Uterus (tissue), 4 donors: ENCODE results near the gene MMP17. TPM values are rescaled to one million over a fixed set of nuclear protein-coding genes. Genes with fewer than 3 reads are reported as not detected.

Source experiments
- DNase-seq, 2 donors: peaks; one replicate each; pipeline ENCODE4 v3.0.0-alpha.2; 2019 to 2020
- H3K27ac ChIP-seq, 2 donors: fragments of 200-600 bp; sonication (generic); 1 replicate in 1 of 2; 2 replicates in 1 of 2; pipeline ENCODE4 v1.5.1; 2016 to 2018
- H3K27me3 ChIP-seq, 2 donors: fragments of 200-600 bp; sonication (generic); one replicate each; pipeline ENCODE4 v1.5.1; 2018 to 2019; ENCODE audit warnings: control low read depth in 1 of 2
- H3K36me3 ChIP-seq, 2 donors: fragments of 200-600 bp; sonication (generic); one replicate each; pipeline ENCODE4 v1.5.1; 2019; ENCODE audit warnings: control low read depth in 1 of 2
- H3K4me1 ChIP-seq, 2 donors: fragments of 200-600 bp; sonication (generic); one replicate each; pipeline ENCODE4 v1.5.1; 2018 to 2019; ENCODE audit warnings: control low read depth in 1 of 2
- H3K4me3 ChIP-seq, 2 donors: fragments of 200-600 bp; sonication (generic); 1 replicate in 1 of 2; 2 replicates in 1 of 2; pipeline ENCODE4 v1.5.1; 2018 to 2019; ENCODE audit warnings: mild to moderate bottlenecking in 1 of 2
- H3K9me3 ChIP-seq, 2 donors: fragments of 200-600 bp; sonication (generic); one replicate each; pipeline ENCODE4 v1.5.1; 2019; ENCODE audit warnings: control low read depth in 1 of 2
- CTCF ChIP-seq, 4 experiments: fragments of 200-600 bp in 2 of 4; fragments of 450-650 bp in 2 of 4; sonication (generic) in 2 of 4; IDR thresholded peaks; one replicate each; pipeline ENCODE4 v1.5.1; 2016 to 2019; ENCODE audit warnings: antibody characterized with exemption in 4 of 4, mild to moderate bottlenecking in 2 of 4, moderate library complexity in 1 of 4
- POLR2A ChIP-seq, 2 donors: fragments of 450-650 bp; IDR thresholded peaks; one replicate each; pipeline ENCODE4 v1.6.1; 2016; ENCODE audit warnings: antibody characterized with exemption in 2 of 2, mild to moderate bottlenecking in 1 of 2, moderate library complexity in 1 of 2
- intact Hi-C: fragments of 100-400 bp; cut with DNase I; formaldehyde crosslinking; loops from one replicate; pipeline ENCODE4 v1.15.1; 2023; ENCODE audit warnings: low total_unique reads
- small RNA-seq: library from RNA; depleted of rRNA; stranded (forward); fragments of <200 nt; gene quantifications from one replicate; pipeline ENCODE3, GENCODE V24; 2016
- total RNA-seq, 4 donors: library from RNA; depleted of rRNA in 3 of 4; stranded (reverse); fragments of >200 nt in 3 of 4; gene quantifications; one replicate each; pipeline versions ENCODE4 v1.1.0 to v1.2.4, GENCODE V29; 2014 to 2023
- donor health status: DM: yes; HTN: yes; CAD: no.

MMP17 gene
- total RNA-seq, 4 donors from 2014 or later: 0.26 to 17.4 (median 5.0) TPM

- peak in 1 of 2 donors; percentile 94 for DNase-seq
- no peaks in the 10 kb centered on the region for H3K9me3 ChIP-seq
- H3K36me3 ChIP-seq: no peaks in the 10 kb centered on the region
- peak overlapping the region; percentile 60 to 86 for H3K4me3 ChIP-seq
- peaks cover 0 to 11% of the 10 kb centered on the region in 2 donors for H3K4me1 ChIP-seq
- H3K27me3 ChIP-seq: no peaks in the 10 kb centered on the region
- TF ChIP-seq POLR2A (IDR thresholded peaks at IDR 0.05) (no peak), CTCF (IDR thresholded peaks at IDR 0.05) (no peak)
- H3K27ac ChIP-seq: peak overlapping the region; percentile 96 to 97
- intact Hi-C loops: no loop called here
These were observed 68.6 kb downstream of the MMP17 start for GRCh38 chr12:131896811-131897270.

DNA sequence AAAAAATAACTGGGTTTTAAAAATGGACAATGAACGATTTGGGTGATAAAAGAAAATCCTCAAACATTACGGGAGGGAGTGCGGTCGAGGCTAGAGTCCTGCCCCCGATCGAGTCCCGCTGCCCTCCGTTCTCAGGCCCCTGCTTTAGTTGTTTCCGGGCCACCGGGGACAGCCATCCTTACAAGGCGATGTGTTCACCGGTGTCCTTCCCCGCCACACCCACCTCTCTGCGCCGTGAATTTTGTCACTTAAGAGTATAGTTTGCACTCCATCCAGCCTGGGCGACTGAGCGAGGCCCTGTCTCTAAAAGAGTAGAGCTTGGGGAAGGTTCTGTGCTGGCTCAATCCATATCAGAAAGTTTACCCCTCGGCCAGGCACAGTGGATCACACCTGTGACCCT is 69.1 kb downstream of the MMP17 start:
- no peaks in the 10 kb centered on the region for H3K27me3 ChIP-seq
- peak; percentile 23 for DNase-seq
- no peaks in the 10 kb centered on the region for H3K9me3 ChIP-seq
- no peak overlapping the region for H3K4me3 ChIP-seq
- no peaks in the 10 kb centered on the region for H3K36me3 ChIP-seq
- peaks cover 0 to 16% of the 10 kb centered on the region in 2 donors for H3K4me1 ChIP-seq
- TF ChIP-seq CTCF (IDR thresholded peaks at IDR 0.05): no peak
- TF ChIP-seq POLR2A (IDR thresholded peaks at IDR 0.05): no peak
- intact Hi-C loops: no loop called here
- peak overlapping the region; percentile 96 to 97 for H3K27ac ChIP-seq

DNA sequence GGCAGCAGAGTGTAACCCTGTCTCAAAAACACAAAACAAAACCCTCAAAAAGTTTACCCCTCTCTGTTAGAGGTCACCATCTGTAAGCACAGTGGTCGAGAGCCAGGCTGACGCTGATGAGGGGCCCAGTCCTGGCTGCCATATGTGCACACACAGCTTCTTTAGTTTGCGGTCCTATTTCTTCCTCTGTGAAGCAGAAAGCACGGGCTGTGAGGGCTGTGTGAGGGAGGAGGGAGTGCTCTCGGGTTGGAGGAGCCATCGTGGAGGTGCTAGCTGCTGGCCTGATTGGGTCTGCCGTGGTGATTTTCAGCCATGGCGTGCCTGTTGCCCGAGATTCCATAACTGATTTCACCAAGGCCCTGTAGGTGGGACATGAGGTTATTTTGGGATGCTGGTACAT is 69.7 kb downstream of the MMP17 start:
- Histone ChIP-seq H3K9me3 (no peaks in the 10 kb centered on the region), H3K4me1 (peaks cover 0 to 22% of the 10 kb centered on the region in 2 donors), H3K4me3 (no peak overlapping the region), H3K36me3 (no peaks in the 10 kb centered on the region), H3K27ac (peak overlapping the region in 1 of 2 donors; percentile 97), H3K27me3 (no peaks in the 10 kb centered on the region)
- DNase-seq: no peak
- intact Hi-C loops: no loop called here
- no peak for TF ChIP-seq POLR2A (IDR thresholded peaks at IDR 0.05)
- TF ChIP-seq CTCF (IDR thresholded peaks at IDR 0.05): no peak

DNA sequence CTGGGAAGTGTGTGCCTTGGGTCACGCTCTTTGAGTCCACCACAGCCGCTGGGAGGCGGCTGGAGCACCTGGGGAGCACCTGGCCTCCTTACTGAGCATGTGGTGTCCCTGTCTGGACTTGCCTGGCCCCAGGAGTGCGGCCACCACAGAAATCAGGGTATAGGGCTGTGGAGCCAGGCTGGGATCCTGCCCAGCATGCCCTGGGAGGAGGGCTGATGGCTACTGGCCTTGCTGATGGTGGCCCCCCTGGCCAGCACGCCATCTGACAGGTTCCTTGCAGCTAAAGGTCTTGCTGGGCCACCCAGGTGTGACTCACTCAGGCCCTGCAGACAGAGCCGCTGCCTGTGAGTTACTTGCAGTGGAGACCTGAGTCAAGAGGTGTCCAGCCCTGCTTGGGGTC is 72.2 kb downstream of the MMP17 start:
- no peaks in the 10 kb centered on the region for H3K27me3 ChIP-seq
- intact Hi-C loops: no loop called here
- no peaks in the 10 kb centered on the region for H3K36me3 ChIP-seq
- no peak for TF ChIP-seq CTCF (IDR thresholded peaks at IDR 0.05)
- no peak for TF ChIP-seq POLR2A (IDR thresholded peaks at IDR 0.05)
- no peaks in the 10 kb centered on the region for H3K9me3 ChIP-seq
- H3K27ac ChIP-seq: no peak overlapping the region
- DNase-seq: no peak
- H3K4me3 ChIP-seq: no peak overlapping the region
- H3K4me1 ChIP-seq: peaks cover 0 to 24% of the 10 kb centered on the region in 2 donors

Small RNA genes within 50 kb of the gene (small RNA-seq; reads per million reads assigned to genes)
- not detected for gene RNA5SP378
- gene RNU6-1017P: not detected

Other genes starting within 250 kb of the MMP17 start
- gene SFSWAP, start 117.3 kb upstream of the MMP17 start, total RNA-seq: 10 to 100 TPM; 25.3 to 78.1 (median 55.2) TPM
- gene ULK1, start 66.2 kb downstream of the MMP17 start, total RNA-seq: 100 to 1,000 TPM in 1 of 4 donors, 10 to 100 TPM in 3; 11.8 to 135 (median 38.8) TPM
- 10 to 100 TPM in 2 of 4 donors, 1 to 10 TPM in 1, under 1 TPM in 1; 0.59 to 29.2 (median 12.5) TPM for gene PUS1, start 100.9 kb downstream of the MMP17 start, total RNA-seq
- 10 to 100 TPM; 11.8 to 70.6 (median 28.2) TPM for gene EP400, start 121.5 kb downstream of the MMP17 start, total RNA-seq